DMS153 treated with DMSO at 0.1 percent for 48 hours (cell line): ENCODE data around the gene CDH4.

Source experiments
- DNase-seq: peaks from one replicate; lab custom pipeline; 2025; ENCODE audit not compliant: unreplicated experiment; lab: John Stamatoyannopoulos, UW

The CDH4 gene

GRCh38 chr20:61322151-61322865 lies 70.2 kb downstream of the CDH4 start:
- DNase-seq, result no peak

DNA sequence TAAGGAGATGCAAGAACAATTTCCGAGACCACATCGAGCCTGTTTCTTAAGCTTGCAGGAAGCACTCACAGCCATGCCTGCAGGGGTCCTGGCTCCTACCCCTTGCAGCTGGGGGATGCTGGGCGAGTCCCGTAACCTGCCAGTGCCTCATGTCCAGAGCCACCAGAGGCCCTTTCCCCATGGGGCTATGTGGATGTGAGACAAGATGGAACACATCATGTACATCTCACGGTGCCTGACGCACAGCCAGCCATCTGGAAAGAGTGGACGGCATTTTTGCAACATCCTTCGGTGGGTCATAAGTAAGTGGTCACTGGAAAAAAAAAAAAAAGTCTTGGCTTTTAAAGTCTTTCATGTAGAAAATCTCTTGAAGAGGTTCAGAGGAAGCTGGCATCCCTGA lies 72.8 kb downstream of the CDH4 start:
- no peak for DNase-seq

GRCh38 chr20:61325718-61326117 lies 73.7 kb downstream of the CDH4 start:
- no peak for DNase-seq

DNA sequence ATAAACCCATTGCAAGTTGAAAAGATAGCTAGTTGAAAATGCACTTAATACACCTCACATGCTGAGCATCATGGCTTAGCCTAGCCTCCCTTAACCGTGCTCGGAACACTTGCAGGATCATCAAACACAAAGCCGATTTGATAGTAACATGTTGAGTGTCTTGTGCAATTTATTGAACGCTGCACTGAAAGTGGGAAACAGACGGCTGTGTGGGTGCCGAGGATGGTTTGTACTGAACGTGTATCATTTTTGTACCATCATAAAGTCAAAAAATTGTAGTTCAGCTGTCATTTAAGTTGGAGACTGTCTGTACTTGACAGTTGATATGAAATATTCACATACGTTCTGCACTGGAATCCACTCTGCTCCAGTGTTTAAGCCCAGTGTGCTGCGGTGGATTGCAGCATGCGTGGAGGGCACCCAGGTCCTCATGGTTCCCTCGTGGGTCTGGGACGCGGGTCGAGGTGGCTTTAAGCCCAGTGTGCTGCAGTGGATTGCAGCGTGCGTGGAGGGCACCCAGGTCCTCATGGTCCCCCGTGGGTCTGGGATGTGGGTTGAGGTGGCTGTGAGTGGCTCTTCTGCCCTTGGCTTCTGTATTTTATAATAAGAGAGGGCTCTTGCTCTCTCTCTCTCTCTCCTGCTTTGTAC lies 77.0 kb downstream of the CDH4 start:
- no peak for DNase-seq

DNA sequence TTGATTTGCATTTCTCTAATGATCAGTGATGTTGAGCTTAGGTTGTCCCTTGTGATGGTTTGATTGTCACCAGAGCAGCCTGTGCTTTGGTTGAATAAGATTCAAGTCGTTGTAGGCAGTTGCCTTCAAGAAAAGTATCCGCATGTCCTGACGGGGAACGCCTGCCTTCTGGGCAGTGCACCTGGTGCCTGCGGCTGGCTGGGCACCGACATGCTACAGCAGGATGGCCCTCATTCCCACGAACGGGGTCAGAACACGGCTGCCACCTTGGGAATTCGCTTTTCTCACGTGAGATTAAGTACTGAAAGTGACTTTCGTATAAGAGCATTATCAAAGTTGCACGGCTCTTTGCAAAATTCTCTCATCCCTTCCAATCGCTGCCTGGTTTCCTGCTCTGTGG lies 78.4 kb downstream of the CDH4 start:
- DNase-seq, result no peak

DNA sequence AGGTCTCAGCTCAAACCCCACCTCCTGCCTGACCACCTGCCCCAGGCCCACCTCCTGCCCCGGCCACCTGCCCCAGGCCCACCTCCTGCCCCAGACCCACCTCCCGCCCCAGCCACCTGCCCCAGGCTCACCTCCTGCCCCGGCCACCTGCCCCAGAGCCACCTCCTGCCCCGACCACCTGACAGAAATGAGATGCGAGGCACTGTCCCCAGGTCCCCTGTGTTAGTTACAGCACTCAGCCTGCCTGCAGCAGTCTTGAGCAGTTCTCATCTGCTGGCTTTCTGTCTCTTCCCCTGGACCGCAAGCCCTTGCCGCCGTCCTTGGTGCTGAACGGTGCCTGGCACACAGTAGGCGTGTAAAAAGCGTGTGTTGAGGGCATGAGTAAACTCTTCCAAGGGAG lies 79.5 kb downstream of the CDH4 start:
- no peak for DNase-seq

DNA sequence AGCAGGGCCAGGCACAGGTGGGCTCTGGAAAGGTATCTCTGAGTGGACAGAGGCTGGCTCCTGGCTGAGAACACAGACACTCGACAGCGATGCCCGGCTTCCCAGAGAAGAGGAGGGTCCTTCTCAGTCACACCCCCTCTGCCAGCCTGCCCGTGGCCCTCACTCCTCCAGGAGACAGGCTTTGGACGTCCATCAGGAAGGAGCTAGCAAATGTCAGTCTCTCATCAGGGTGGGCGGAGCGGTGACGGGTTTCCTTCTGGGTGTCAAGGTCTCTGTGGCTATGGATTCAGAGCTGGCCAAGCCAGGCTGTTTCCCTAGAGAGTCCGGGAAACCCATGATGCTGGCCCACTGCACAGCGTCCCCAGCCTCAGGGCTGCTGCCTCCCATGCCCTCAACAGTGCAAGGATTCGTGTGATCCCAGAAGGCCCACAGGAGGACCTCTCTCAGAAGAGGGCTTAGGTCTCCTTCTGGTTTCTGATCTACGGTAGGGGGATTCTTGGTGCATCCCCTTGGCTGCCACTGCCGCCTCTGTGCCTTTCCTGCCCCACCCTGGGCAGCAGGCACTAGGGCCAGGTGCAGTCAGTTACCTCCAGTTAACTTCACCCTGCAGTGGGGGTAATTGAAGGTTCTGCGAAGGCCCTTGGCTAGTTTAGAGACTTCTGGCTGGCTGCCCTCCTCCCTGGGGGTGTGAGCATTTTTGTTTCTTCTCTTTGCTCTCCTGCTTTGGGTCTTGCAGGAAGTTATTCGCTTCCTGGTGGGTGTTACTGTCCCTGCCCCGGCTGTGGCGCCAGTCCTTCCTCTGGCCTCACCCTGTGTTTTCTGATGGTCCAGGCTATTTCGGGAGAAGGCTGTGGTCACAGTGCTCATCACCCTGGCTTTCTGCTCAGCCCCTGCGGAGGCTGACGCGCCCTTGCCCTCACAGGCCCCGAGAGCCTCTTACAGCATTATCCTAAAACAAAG lies 80.2 kb downstream of the CDH4 start:
- DNase-seq, result no peak

- DNase-seq, result no peak
These were observed 81.5 kb downstream of the CDH4 start for GRCh38 chr20:61333484-61334108.

DNA sequence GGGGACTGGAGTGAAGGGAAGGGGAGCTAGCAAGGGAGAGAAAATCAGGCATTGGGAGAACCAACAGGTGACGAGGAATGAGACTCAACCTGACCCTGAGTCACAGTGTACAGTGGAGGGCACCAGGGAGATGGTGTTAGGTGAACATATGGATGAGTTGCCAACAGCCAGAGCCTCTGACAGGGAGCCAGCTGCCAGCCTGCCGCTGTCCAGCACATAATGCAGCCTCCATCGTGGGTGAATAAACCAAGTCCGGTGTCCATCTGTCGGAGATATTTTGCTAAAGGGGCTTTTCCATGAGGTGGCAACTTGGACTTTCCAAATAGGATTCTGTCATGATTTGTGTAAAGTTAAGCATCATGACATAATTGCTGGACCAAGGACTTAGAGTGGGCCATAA lies 88.1 kb downstream of the CDH4 start:
- no peak for DNase-seq

DNA sequence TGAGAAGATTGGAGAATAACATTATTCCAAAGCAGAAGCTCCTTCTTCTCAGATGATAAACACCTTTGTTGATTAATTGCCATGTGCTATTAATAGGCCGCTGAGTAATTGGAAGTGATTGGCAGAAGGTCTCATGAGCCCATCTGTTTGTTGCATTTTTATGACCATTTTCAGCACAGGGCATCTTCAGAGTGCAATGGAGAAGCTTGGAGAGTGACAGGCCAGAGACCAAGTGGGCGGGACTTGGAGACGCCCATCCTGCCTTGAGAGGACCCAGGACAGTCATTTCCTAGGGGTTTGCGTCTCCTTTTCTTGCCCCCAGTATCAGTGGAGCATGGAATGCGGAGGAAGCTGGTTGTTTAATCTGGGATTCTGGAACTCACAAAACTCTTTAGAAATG lies 89.5 kb downstream of the CDH4 start:
- no peak for DNase-seq

GRCh38 chr20:61343934-61344333 lies 91.9 kb downstream of the CDH4 start:
- DNase-seq, result no peak

DNA sequence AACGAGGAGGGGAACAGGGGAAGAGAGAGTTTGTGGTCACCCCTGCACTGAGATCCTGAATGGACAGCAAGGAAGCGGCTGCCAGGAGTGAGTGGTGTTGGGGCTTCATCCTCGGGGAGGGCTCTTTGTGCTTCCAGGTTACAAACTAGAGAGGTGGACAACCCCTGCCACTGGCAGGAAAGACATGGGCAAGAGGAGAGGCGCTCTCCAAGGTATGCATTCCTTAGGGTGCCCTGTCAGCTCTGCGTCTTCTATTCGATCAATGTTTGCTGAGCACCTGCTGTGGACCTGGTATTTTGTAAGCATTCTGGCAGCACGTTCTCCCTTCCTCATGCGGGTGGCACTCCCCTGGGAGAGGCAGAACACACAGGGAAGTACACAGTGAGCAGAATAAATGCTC lies 93.6 kb downstream of the CDH4 start:
- no peak for DNase-seq

DNA sequence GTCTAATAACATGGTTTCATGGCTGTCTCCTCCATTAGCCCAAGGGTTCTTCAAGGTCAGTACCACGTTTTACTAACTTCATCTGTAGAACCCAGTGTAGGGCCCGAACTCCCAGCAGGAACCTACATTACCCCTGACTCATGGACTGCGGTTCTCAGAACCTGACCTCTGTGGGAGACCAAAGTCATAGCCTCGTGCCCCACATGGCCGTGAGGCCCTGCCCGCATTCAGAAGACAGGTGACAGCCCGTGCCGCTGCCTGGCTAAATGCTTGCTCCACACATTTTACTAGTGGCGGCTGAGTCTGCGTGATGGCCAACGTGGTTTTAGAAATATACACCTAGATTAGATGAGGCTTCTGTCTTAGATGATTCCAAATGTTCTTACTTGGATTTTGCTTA lies 94.9 kb downstream of the CDH4 start:
- DNase-seq, result no peak

GRCh38 chr20:61347443-61347842 lies 95.4 kb downstream of the CDH4 start:
- DNase-seq, result no peak

GRCh38 chr20:61349447-61350165 lies 97.5 kb downstream of the CDH4 start:
- DNase-seq, result no peak

DNA sequence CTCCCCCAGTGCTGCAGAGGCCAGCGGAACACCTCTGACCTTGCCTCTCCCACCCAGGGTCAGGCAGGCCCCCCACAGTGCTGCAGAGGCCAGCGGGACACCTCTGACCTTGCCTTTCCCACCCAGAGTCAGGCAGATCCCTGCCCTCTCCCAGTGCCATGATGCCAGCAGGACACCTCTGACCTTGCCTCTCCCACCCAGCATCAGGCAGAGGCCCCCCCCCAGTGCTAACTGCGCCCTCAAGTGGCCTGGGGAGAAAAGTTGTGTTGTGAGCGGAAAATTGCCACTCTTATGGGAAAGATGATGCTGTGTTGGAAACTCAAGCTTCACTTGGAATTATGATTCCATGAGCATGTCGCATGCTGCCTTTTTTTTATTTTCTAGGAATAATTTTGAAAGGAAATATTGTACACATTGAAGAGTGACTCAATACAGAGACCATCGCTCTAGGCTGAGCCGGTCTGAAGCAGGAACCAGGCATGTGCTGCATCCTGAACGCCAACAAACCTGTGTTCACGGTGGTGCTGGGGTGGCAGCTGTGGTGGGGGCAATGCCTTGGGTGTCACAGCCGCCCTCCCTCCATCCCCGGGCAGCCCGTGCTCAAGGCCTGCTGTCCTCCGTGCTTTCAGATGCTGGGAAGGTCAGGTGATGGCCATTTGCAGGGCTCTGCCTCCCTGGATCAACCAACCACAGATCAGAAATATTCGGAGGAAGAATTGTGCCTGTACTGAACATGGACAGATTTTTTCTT lies 98.6 kb downstream of the CDH4 start:
- DNase-seq, result no peak

GRCh38 chr20:61352346-61353260 lies 100.5 kb downstream of the CDH4 start:
- no peak for DNase-seq

GRCh38 chr20:61353261-61354000 lies 101.4 kb downstream of the CDH4 start:
- DNase-seq, result no peak
